Endothelial cell of umbilical vein (primary cell): ENCODE measurements around the gene MECR. TPM values are rescaled to one million over a fixed set of nuclear protein-coding genes. Genes with fewer than 3 reads are reported as not detected.

Experiments used
- BruUV-seq: library from RNA; stranded (reverse); fragments of 400-500 nt; replicated peaks from 2 replicates; lab custom pipeline; 2021; lab: Mats Ljungman, UMichigan
- CTCF ChIA-PET: fragments of 300-600, 350-600 bp; sonication (Branson Sonifier 250); formaldehyde crosslinking; loops from one replicate; lab custom pipeline; 2021; ENCODE audit warnings: antibody characterized with exemption, inconsistent platforms; lab: Charles Lee
- POLR2A ChIA-PET: fragments of 300-600, 350-600 bp; sonication (Branson Sonifier 250); formaldehyde crosslinking; loops from one replicate; lab custom pipeline; 2021; ENCODE audit warnings: antibody characterized with exemption, inconsistent platforms; lab: Charles Lee
- DNase-seq: peaks from one replicate; pipeline ENCODE4 v3.0.0-alpha.2; 2011; ENCODE audit warnings: low read depth, low spot score
- FAIRE-seq: peaks from 2 replicates; lab custom pipeline; 2011; peaks lifted over from hg19 to GRCh38; lab: Jason Lieb, UNC
- H2AFZ ChIP-seq: 2 replicates; pipeline ENCODE4 v1.6.0; 2012; ENCODE audit warnings: low read depth, low read length, control low read depth, inconsistent platforms
- H3K27ac ChIP-seq: 2 replicates; pipeline ENCODE4 v1.5.1; 2011; ENCODE audit warnings: low read depth, mild to moderate bottlenecking, control low read depth, low read length, moderate library complexity; ENCODE audit not compliant: insufficient read depth
- H3K27me3 ChIP-seq, 2 experiments: 2 replicates each; pipeline versions ENCODE4 v1.6.0 to v1.6.1; 2011; ENCODE audit warnings: low read length in 2 of 2, mixed read lengths in 1 of 2; ENCODE audit not compliant: control insufficient read depth in 2 of 2, insufficient read depth in 2 of 2
- H3K36me3 ChIP-seq, 2 experiments: 2 replicates in 1 of 2; 3 replicates in 1 of 2; pipeline ENCODE4 v1.5.1; 2011; ENCODE audit warnings: low read length in 2 of 2, mild to moderate bottlenecking in 1 of 2, moderate library complexity in 1 of 2; ENCODE audit not compliant: control insufficient read depth in 2 of 2, insufficient read depth in 2 of 2; ENCODE audit errors: extremely low read depth in 1 of 2
- H3K4me1 ChIP-seq: 3 replicates; pipeline ENCODE4 v1.5.1; 2011; ENCODE audit warnings: mild to moderate bottlenecking, low read length; ENCODE audit not compliant: control insufficient read depth, insufficient read depth; ENCODE audit errors: extremely low read depth
- H3K4me2 ChIP-seq: 2 replicates; pipeline ENCODE4 v1.6.1; 2011; ENCODE audit warnings: low read length, control low read depth, mixed read lengths; ENCODE audit not compliant: insufficient read depth
- H3K4me3 ChIP-seq, 3 experiments: fragments of 200-600 bp in 1 of 3; sonication (generic), shearing (Covaris generic) in 1 of 3; replicated peaks in 1 of 3; 2 replicates each; pipeline ENCODE4 v1.5.1; 2011 to 2016; ENCODE audit warnings: control low read depth in 3 of 3, low read length in 3 of 3, mild to moderate bottlenecking in 2 of 3, inconsistent platforms in 1 of 3, low read depth in 1 of 3, moderate library complexity in 1 of 3; ENCODE audit not compliant: insufficient read depth in 1 of 3
- H3K79me2 ChIP-seq: 2 replicates; pipeline ENCODE4 v1.6.0; 2012; ENCODE audit warnings: low read length, inconsistent platforms; ENCODE audit not compliant: control insufficient read depth, insufficient read depth
- H3K9ac ChIP-seq: replicated peaks from 2 replicates; pipeline ENCODE3; 2011; ENCODE audit warnings: low read length, control low read depth; ENCODE audit not compliant: insufficient read depth; ENCODE audit errors: extremely low read depth
- H3K9me1 ChIP-seq: replicated peaks from 3 replicates; pipeline ENCODE4 v1.6.0; 2011; ENCODE audit warnings: mild to moderate bottlenecking, low read length; ENCODE audit not compliant: control insufficient read depth, insufficient read depth; ENCODE audit errors: extremely low read depth
- H3K9me3 ChIP-seq: replicated peaks from 2 replicates; pipeline ENCODE4 v1.5.1; 2012; ENCODE audit warnings: low read length, inconsistent platforms; ENCODE audit not compliant: control insufficient read depth, insufficient read depth
- H4K20me1 ChIP-seq: replicated peaks from 2 replicates; pipeline ENCODE3; 2011; ENCODE audit warnings: mild to moderate bottlenecking, low read length; ENCODE audit not compliant: control insufficient read depth, insufficient read depth; ENCODE audit errors: extremely low read depth
- CTCF ChIP-seq, 2 donors: IDR thresholded peaks; 1 replicate in 1 of 2; 2 replicates in 1 of 2; pipeline ENCODE4 v1.5.1; 2011; ENCODE audit warnings: low read length in 2 of 2, mild to moderate bottlenecking in 2 of 2, moderate library complexity in 2 of 2, control low read depth in 1 of 2, inconsistent platforms in 1 of 2, low read depth in 1 of 2; ENCODE audit not compliant: insufficient read depth in 1 of 2; ENCODE audit errors: extremely low read depth in 1 of 2
- EZH2 ChIP-seq: IDR thresholded peaks from 2 replicates; pipeline ENCODE4 v1.6.1; 2012; ENCODE audit warnings: borderline replicate concordance, low read depth, mild to moderate bottlenecking, moderate library complexity, low read length, inconsistent platforms; ENCODE audit not compliant: severe bottlenecking
- FOS ChIP-seq: IDR thresholded peaks from 2 replicates; pipeline ENCODE4 v1.6.1; 2011; ENCODE audit warnings: mild to moderate bottlenecking, low read length, moderate library complexity, borderline replicate concordance; ENCODE audit not compliant: insufficient read depth
- GATA2 ChIP-seq: IDR thresholded peaks from 2 replicates; pipeline ENCODE4 v1.7.0; 2011; ENCODE audit warnings: low read depth, mild to moderate bottlenecking, moderate library complexity, mixed read lengths, low read length; ENCODE audit not compliant: insufficient read length, insufficient read depth
- JUN ChIP-seq: IDR thresholded peaks from 2 replicates; pipeline ENCODE4 v1.6.1; 2011; ENCODE audit warnings: borderline replicate concordance, low read depth; ENCODE audit not compliant: insufficient read length, insufficient read depth
- MAX ChIP-seq: IDR thresholded peaks from 2 replicates; pipeline ENCODE4 v1.6.1; 2011; ENCODE audit not compliant: insufficient read depth, insufficient read length
- MYC ChIP-seq: IDR thresholded peaks from one replicate; pipeline ENCODE4 v1.6.1; 2011; ENCODE audit warnings: mild to moderate bottlenecking, low read depth, low read length
- POLR2A ChIP-seq: IDR thresholded peaks from 2 replicates; pipeline ENCODE4 v1.6.1; 2012; ENCODE audit warnings: low read depth, mild to moderate bottlenecking, control low read depth, low read length
- POLR2AphosphoS5 ChIP-seq: IDR thresholded peaks from 2 replicates; pipeline ENCODE4 v1.6.1; 2012; ENCODE audit warnings: low read depth, mild to moderate bottlenecking, control low read depth, low read length, moderate library complexity; ENCODE audit not compliant: insufficient read depth
- dilution Hi-C: fragments of 300-500 bp; cut with MboI; formaldehyde crosslinking; loops from one replicate; pipeline ENCODE4 v1.15.0; 2019; ENCODE audit warnings: low sequenced_read_pairs; ENCODE audit not compliant: extremely low pct_ligation_motif_present
- intact Hi-C: fragments of 100-400 bp; cut with micrococcal nuclease; formaldehyde crosslinking; loops from one replicate; pipeline ENCODE4 v1.10.0; 2022
- polyA plus RNA-seq, 4 experiments: library from polyadenylated mRNA; depleted of rRNA in 3 of 4; stranded (reverse) in 3 of 4; unstranded in 1 of 4; fragments of >200 nt; gene quantifications; 2 replicates each; pipeline versions ENCODE4 v1.2.1 to v1.2.3, GENCODE V29; 2011 to 2012; ENCODE audit warnings: missing spikeins in 1 of 4
- total RNA-seq: library from RNA; stranded (reverse); gene quantifications from 2 replicates; pipeline ENCODE4 v1.2.3, GENCODE V29; 2021

MECR gene
- total and polyA plus RNA-seq, 2 donors (not counting 3 experiments of a cell fraction or from before 2014, with no cell fraction given): 24.6 to 30.1 TPM

GRCh38 chr1:29238620-29239002 is 7.9 kb upstream of the MECR start:
- POLR2A ChIA-PET: interaction anchor here (0.6 kb wide), 1 partner anchor 1469 kb away, joined by 5 read pairs; no protein-coding TSS in a partner anchor
- no peak overlapping the region for H3K4me2 ChIP-seq
- dilution Hi-C loops: loop anchor here (25.0 kb wide), 1 partner anchor 849 kb away; no protein-coding TSS in a partner anchor

More at GRCh38 chr1:29238620-29239002, 7.9 kb upstream of the MECR start:
- no peaks in the 10 kb centered on the region for H3K79me2 ChIP-seq
- no peak overlapping the region for H2AFZ ChIP-seq
- DNase-seq: no peak
- no peak for FAIRE-seq
- H3K9ac ChIP-seq: no peak overlapping the region
- no peaks in the 10 kb centered on the region for H3K9me1 ChIP-seq
- peaks cover 34% of the 10 kb centered on the region in 2 experiments for H3K27me3 ChIP-seq
- no peaks in the 10 kb centered on the region for H3K36me3 ChIP-seq
- H3K4me1 ChIP-seq: peaks cover 16% of the 10 kb centered on the region
- intact Hi-C loops: loop anchor here (5.0 kb wide), 2 partner anchors 144 to 214 kb away; no protein-coding TSS in a partner anchor
- BruUV-seq: no TSS peak
- no peak overlapping the region for H3K4me3 ChIP-seq
- no peaks in the 10 kb centered on the region for H3K9me3 ChIP-seq
- H3K27ac ChIP-seq: no peak overlapping the region
- H4K20me1 ChIP-seq: no peaks in the 10 kb centered on the region
- CTCF ChIA-PET: interaction anchor here (1.3 to 1.6 kb wide), 2 partner anchors 93 to 1469 kb away, joined by 3 to 4 read pairs; no protein-coding TSS in a partner anchor
- TF ChIP-seq EZH2 (no peak), POLR2A (no peak), FOS (no peak), MAX (no peak), JUN (no peak), GATA2 (no peak), MYC (no peak), CTCF (IDR thresholded peaks at IDR 0.05; ENCODE audit: extremely low read depth in 1 of 2, insufficient read depth in 1 of 2, low read depth in 1 of 2, low read length in 2 of 2) (no peak), POLR2AphosphoS5 (no peak)
